ENCODE results near the gene SGMS2. TPM values are rescaled to one million over a fixed set of nuclear protein-coding genes. Genes with fewer than 3 reads are reported as not detected.

Gene SGMS2
- total and polyA plus RNA-seq, 2 of the 13 experiments (the other 11 are each of a cell fraction or from before 2014, with no cell fraction given): 1.2 to 1.7 TPM

GRCh38 chr4:107931775-107932321 lies 107.1 kb downstream of the SGMS2 start (continued):
- TF ChIP-seq ZNF629 (CRISPR knock-in tag; conservative IDR thresholded peaks at IDR 0.05) (no peak), CSRNP1 (CRISPR knock-in tag; IDR thresholded peaks at IDR 0.05) (peak; percentile 34; the same call in 1 of the 2 replicates), RFX1 (IDR thresholded peaks at IDR 0.05) (no peak), USF2 (IDR thresholded peaks at IDR 0.05; ENCODE audit: low read depth, low read length) (peak; percentile 46; the same call in 1 of the 2 replicates), USF2 (CRISPR knock-in tag; IDR thresholded peaks at IDR 0.05; ENCODE audit: borderline replicate concordance) (no peak; the same call in 1 of the 2 replicates), MBNL3 (CRISPR knock-in tag; conservative IDR thresholded peaks at IDR 0.05) (no peak), MLXIP (CRISPR knock-in tag; IDR thresholded peaks at IDR 0.05; ENCODE audit: borderline replicate concordance) (no peak), BHLHE40 (IDR thresholded peaks at IDR 0.05; ENCODE audit: low read length) (peak; percentile 25), ZSCAN30 (CRISPR knock-in tag; IDR thresholded peaks at IDR 0.05) (no peak), GZF1 (CRISPR knock-in tag; IDR thresholded peaks at IDR 0.05) (no peak), REPIN1 (CRISPR knock-in tag; IDR thresholded peaks at IDR 0.05; ENCODE audit: borderline replicate concordance, low read depth) (no peak), ZBTB46 (CRISPR knock-in tag; IDR thresholded peaks at IDR 0.05; ENCODE audit: borderline replicate concordance) (no peak)
